ENCODE data around the gene VWC2L. TPM values are rescaled to one million over a fixed set of nuclear protein-coding genes. Genes with fewer than 3 reads are reported as not detected.

The VWC2L gene
- 1.3 TPM in 1 of 2 replicates, not detected in the other for polyA plus RNA-seq

DNA sequence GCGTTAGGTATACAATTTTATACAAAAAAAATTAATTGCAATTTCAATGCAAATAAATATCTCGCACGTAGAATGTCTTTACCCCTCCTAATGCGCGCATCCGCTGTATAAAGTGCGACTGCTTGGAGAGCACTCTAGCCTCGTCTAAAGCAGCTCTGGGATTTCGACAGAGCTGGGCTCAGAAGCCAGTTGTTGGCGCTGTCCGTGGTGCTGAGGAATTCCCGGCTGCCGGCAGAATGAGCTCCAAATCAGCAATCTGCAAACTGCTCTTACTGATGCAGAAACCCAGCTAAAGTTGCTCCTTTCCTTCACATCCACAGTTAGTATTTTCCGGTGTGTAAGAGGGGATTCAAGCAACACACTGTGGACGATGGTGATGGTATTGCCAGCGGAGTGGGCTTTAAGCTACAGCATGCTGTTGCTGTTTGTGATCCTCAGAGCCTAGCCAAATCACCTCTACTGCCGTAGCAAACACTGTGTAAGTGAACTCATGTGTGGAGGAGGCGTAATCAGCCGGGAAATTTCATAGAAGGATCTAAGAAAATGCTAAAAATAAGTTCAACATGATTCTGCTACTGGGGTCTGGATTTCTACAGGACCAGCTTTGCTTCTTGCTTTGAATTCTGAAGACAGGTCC, at the start of gene VWC2L:
VWC2L (plus strand) TSS at position 137 of the 637 bp plus-strand sequence. CDS start 3,140 bp downstream, outside the sequence.

